ENCODE measurements around the gene SRPX2.

SRPX2 gene

DNA sequence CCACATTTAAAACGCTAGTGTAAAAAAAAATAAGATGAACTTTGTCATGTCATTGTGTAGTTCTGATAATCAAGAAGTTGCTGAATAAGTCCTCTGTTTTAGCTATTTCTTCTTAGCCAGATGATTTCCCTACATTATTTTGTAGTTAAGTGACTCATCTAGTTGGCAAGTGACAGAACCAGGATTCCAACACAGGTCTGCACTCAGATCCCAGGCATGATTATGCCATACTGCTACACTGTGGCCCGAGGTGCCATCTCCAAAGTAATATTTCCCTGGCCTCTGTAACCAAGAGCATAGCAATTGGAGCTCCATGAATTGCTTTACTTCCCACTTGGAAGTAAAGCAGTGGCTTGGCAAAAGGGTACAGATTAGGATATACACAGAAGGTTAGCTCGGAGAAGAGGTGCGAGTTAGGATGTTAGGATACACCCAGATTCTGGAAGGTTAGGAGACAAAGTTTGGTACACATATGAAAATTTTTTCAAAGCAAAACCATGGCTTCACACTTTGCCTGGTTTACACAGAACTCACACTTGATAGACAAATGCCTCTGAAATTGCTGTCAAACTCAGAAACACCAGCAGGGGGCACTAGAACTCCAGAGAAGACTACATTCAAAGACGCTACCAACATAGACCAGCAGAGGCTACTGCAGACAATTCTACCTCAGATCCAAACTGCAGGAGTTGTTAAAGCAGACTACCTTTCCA lies 41.4 kb downstream of the SRPX2 start:
- TF ChIP-seq, protein P1, sequence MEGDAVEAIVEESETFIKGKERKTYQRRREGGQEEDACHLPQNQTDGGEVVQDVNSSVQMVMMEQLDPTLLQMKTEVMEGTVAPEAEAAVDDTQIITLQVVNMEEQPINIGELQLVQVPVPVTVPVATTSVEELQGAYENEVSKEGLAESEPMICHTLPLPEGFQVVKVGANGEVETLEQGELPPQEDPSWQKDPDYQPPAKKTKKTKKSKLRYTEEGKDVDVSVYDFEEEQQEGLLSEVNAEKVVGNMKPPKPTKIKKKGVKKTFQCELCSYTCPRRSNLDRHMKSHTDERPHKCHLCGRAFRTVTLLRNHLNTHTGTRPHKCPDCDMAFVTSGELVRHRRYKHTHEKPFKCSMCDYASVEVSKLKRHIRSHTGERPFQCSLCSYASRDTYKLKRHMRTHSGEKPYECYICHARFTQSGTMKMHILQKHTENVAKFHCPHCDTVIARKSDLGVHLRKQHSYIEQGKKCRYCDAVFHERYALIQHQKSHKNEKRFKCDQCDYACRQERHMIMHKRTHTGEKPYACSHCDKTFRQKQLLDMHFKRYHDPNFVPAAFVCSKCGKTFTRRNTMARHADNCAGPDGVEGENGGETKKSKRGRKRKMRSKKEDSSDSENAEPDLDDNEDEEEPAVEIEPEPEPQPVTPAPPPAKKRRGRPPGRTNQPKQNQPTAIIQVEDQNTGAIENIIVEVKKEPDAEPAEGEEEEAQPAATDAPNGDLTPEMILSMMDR (conservative IDR thresholded peaks at IDR 0.05; ENCODE audit: low read depth): peak; percentile 42
- CTCF ChIA-PET: interaction anchor here (0.6 to 1.5 kb wide), 7 partner anchors 10 to 504 kb away, joined by 3 to 9 read pairs (median 3); no protein-coding TSS in a partner anchor
- POLR2A ChIA-PET (ENCODE audit: low non-redundant PET): no interaction called here
- peak; percentile 37 for DNase-seq (ENCODE audit: low spot score)
- no peak overlapping the region for H3K27ac ChIP-seq

- TF ChIP-seq, protein P1 (conservative IDR thresholded peaks at IDR 0.05; ENCODE audit: low read depth): no peak
- H3K27ac ChIP-seq: no peak overlapping the region
- no peak for DNase-seq (ENCODE audit: low spot score)
- POLR2A ChIA-PET (ENCODE audit: low non-redundant PET): no interaction called here
- CTCF ChIA-PET: interaction anchor here (0.6 to 1.5 kb wide), 4 partner anchors 10 to 83 kb away, joined by 3 to 9 read pairs (median 7); no protein-coding TSS in a partner anchor
Observed at GRCh38 chrX:100685997-100686305, 42.0 kb downstream of the SRPX2 start.

DNA sequence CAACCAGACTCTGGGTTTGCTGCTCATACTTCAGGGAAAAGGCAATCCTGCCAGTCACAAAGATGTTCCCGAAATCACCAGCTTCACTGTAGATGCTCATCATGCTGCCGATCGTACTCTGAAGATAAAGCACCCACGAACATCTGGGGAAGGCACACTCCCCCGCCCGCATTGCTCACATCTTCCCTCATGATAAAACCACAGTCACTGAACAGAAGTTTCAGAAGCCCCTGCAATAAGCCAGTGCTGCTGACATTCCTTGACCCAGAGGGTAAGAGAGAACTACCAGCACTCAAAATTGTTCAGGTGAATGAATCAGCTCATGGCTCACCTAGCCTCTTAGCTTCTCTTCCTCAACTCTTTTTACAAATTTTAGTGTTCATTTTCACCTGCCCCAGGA lies 43.1 kb downstream of the SRPX2 start:
- POLR2A ChIA-PET (ENCODE audit: low non-redundant PET): no interaction called here
- no peak for DNase-seq (ENCODE audit: low spot score)
- TF ChIP-seq, protein P1 (conservative IDR thresholded peaks at IDR 0.05; ENCODE audit: low read depth): no peak
- CTCF ChIA-PET: interaction anchor here (0.6 to 0.8 kb wide), 2 partner anchors 81 to 173 kb away, joined by 3 to 6 read pairs; no protein-coding TSS in a partner anchor
- no peak overlapping the region for H3K27ac ChIP-seq

DNA sequence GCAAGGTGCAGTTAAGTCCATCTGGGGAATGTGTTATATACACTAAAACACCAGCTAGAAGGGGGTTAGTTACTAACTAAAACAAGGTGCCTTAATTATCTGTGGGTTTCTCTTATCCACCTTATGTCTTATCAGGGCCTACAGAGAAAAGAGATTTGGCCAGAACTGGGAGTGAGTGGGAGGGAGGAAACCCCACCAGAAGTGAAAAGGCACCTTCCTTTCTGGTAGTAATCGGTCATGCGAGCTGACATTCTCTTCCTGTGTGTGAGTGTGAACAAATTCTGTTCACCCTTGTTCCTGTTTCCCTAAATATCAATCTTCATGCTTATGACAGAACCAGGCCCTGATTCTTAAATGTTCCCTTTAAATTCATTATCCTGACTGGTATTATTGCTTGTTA lies 43.5 kb downstream of the SRPX2 start:
- ChIA-PET CTCF (interaction anchor here (0.6 to 0.8 kb wide), 2 partner anchors 81 to 173 kb away, joined by 3 to 6 read pairs; no protein-coding TSS in a partner anchor), POLR2A (ENCODE audit: low non-redundant PET) (no interaction called here)
- no peak for DNase-seq (ENCODE audit: low spot score)
- TF ChIP-seq, protein P1 (conservative IDR thresholded peaks at IDR 0.05; ENCODE audit: low read depth): no peak
- H3K27ac ChIP-seq: no peak overlapping the region

- CTCF ChIA-PET: interaction anchor here (1.6 kb wide), 1 partner anchor 9 kb away, joined by 9 read pairs; no protein-coding TSS in a partner anchor
- DNase-seq (ENCODE audit: low spot score): no peak
Observed at GRCh38 chrX:100695302-100695701, 51.3 kb downstream of the SRPX2 start.

DNA sequence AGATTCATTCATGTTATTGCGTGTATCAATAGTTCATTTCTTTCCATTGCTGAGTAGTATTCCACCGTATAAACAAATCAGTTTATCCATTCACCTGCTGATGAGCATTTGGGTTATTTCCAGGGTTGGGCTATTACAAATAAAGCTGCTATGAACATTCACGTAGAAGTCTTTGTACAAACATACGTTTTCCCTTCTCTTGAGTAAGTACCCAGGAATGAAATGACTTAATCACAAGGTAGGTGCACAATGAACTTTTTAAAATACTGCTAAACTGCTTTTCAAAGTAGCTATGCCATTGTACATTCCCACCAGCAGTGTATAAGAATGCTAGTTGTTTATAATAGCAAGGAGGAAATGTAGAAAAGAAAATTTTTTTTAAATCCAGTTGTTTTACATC lies 52.0 kb downstream of the SRPX2 start:
- no peak for DNase-seq (ENCODE audit: low spot score)
- TF ChIP-seq, protein P1 (conservative IDR thresholded peaks at IDR 0.05; ENCODE audit: low read depth): no peak
- ChIA-PET CTCF (interaction anchor here (1.6 kb wide), 2 partner anchors 10 to 73 kb away, joined by 3 to 9 read pairs; no protein-coding TSS in a partner anchor), POLR2A (ENCODE audit: low non-redundant PET) (no interaction called here)
- H3K27ac ChIP-seq: no peak overlapping the region

More at GRCh38 chrX:100695302-100695701, 51.3 kb downstream of the SRPX2 start:
- H3K27ac ChIP-seq: no peak overlapping the region
- TF ChIP-seq, protein P1 (conservative IDR thresholded peaks at IDR 0.05; ENCODE audit: low read depth): no peak
- POLR2A ChIA-PET (ENCODE audit: low non-redundant PET): no interaction called here
